ENCODE data around the gene UCP2.

Gene UCP2

DNA sequence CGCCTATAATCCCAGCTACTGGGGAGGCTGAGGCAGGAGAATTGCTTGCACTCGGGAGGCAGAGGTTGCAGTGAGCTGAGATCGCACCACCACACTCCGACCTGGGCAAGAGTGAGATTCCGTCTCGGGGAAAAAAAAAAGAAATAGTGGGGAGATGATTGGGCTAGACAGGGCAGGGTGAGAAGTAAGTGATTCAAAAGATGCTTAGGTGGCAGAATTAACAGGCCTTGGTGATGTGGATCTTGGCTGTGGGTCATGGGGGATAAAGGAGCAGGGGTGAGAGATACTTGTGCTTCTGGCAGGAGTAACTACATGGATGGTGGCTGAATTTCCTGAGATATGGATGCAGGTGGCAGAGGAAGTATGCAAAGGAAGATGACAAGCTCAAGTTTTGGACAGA, 39.4 kb upstream of the UCP2 start:
- Histone ChIP-seq H4K20me1 (ENCODE audit: insufficient read depth, low read length, poor library complexity, severe bottlenecking) (no peaks in the 10 kb centered on the region), H3F3A (ENCODE audit: low read depth) (no peaks in the 10 kb centered on the region), H3K4me3 (ENCODE audit: low read length, poor library complexity, severe bottlenecking) (no peak overlapping the region), H3K9me3 (ENCODE audit: insufficient read depth, low read depth, low read length) (no peaks in the 10 kb centered on the region), H3K4me2 (ENCODE audit: low read depth, low read length, poor library complexity, severe bottlenecking) (no peak overlapping the region), H3K9ac (ENCODE audit: low read depth, low read length, poor library complexity, severe bottlenecking) (no peak overlapping the region), H3K4me1 (ENCODE audit: insufficient read depth, low read length, poor library complexity, severe bottlenecking) (peaks cover 25% of the 10 kb centered on the region), H3K79me2 (ENCODE audit: insufficient read depth, low read length) (no peaks in the 10 kb centered on the region), H3K27me3 (ENCODE audit: insufficient read depth, low read length, poor library complexity, severe bottlenecking) (no peaks in the 10 kb centered on the region), H3K9me2 (replicated peaks; ENCODE audit: low read depth, low read length) (no peaks in the 10 kb centered on the region), H2AFZ (ENCODE audit: low read length) (no peak overlapping the region), H3K36me3 (ENCODE audit: insufficient read depth, low read length) (no peaks in the 10 kb centered on the region)
- TF ChIP-seq, protein P1, sequence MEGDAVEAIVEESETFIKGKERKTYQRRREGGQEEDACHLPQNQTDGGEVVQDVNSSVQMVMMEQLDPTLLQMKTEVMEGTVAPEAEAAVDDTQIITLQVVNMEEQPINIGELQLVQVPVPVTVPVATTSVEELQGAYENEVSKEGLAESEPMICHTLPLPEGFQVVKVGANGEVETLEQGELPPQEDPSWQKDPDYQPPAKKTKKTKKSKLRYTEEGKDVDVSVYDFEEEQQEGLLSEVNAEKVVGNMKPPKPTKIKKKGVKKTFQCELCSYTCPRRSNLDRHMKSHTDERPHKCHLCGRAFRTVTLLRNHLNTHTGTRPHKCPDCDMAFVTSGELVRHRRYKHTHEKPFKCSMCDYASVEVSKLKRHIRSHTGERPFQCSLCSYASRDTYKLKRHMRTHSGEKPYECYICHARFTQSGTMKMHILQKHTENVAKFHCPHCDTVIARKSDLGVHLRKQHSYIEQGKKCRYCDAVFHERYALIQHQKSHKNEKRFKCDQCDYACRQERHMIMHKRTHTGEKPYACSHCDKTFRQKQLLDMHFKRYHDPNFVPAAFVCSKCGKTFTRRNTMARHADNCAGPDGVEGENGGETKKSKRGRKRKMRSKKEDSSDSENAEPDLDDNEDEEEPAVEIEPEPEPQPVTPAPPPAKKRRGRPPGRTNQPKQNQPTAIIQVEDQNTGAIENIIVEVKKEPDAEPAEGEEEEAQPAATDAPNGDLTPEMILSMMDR (conservative IDR thresholded peaks at IDR 0.05; ENCODE audit: low read length) = no peak
- no peak for TF ChIP-seq EZH2phosphoT487 (IDR thresholded peaks at IDR 0.05; ENCODE audit: borderline replicate concordance)

GRCh38 chr11:74020539-74020938, 37.9 kb upstream of the UCP2 start:
- Histone ChIP-seq H3K4me3 (ENCODE audit: low read length, poor library complexity, severe bottlenecking) (no peak overlapping the region), H3K9me3 (ENCODE audit: insufficient read depth, low read depth, low read length) (no peaks in the 10 kb centered on the region), H3K27me3 (ENCODE audit: insufficient read depth, low read length, poor library complexity, severe bottlenecking) (no peaks in the 10 kb centered on the region), H3K36me3 (ENCODE audit: insufficient read depth, low read length) (0 out of 2 replicates have a peak, but pooled peaks cover 5% of the 10 kb centered on the region), H3K9ac (ENCODE audit: low read depth, low read length, poor library complexity, severe bottlenecking) (peak overlapping the region; percentile 31), H3K4me2 (ENCODE audit: low read depth, low read length, poor library complexity, severe bottlenecking) (peak overlapping the region; percentile 18), H3K9me2 (replicated peaks; ENCODE audit: low read depth, low read length) (no peaks in the 10 kb centered on the region), H3K79me2 (ENCODE audit: insufficient read depth, low read length) (no peaks in the 10 kb centered on the region), H4K20me1 (ENCODE audit: insufficient read depth, low read length, poor library complexity, severe bottlenecking) (no peaks in the 10 kb centered on the region), H3F3A (ENCODE audit: low read depth) (no peaks in the 10 kb centered on the region), H3K4me1 (ENCODE audit: insufficient read depth, low read length, poor library complexity, severe bottlenecking) (peaks cover 26% of the 10 kb centered on the region), H2AFZ (ENCODE audit: low read length) (no peak overlapping the region)
- no peak for TF ChIP-seq EZH2phosphoT487 (IDR thresholded peaks at IDR 0.05; ENCODE audit: borderline replicate concordance)
- TF ChIP-seq, protein P1 (conservative IDR thresholded peaks at IDR 0.05; ENCODE audit: low read length) = no peak

GRCh38 chr11:74019860-74020259, 37.2 kb upstream of the UCP2 start:
- no peak overlapping the region for H3K4me3 ChIP-seq (ENCODE audit: low read length, poor library complexity, severe bottlenecking)
- peak overlapping the region; percentile 18 for H3K4me2 ChIP-seq (ENCODE audit: low read depth, low read length, poor library complexity, severe bottlenecking)
- no peak overlapping the region for H2AFZ ChIP-seq (ENCODE audit: low read length)
- TF ChIP-seq, protein P1 (conservative IDR thresholded peaks at IDR 0.05; ENCODE audit: low read length) = no peak
- no peak for TF ChIP-seq EZH2phosphoT487 (IDR thresholded peaks at IDR 0.05; ENCODE audit: borderline replicate concordance)
- no peaks in the 10 kb centered on the region for H3K9me3 ChIP-seq (ENCODE audit: insufficient read depth, low read depth, low read length)
- H3F3A ChIP-seq (ENCODE audit: low read depth) = no peaks in the 10 kb centered on the region
- 0 out of 2 replicates have a peak, but pooled peaks cover 5% of the 10 kb centered on the region for H3K36me3 ChIP-seq (ENCODE audit: insufficient read depth, low read length)
- no peaks in the 10 kb centered on the region for H4K20me1 ChIP-seq (ENCODE audit: insufficient read depth, low read length, poor library complexity, severe bottlenecking)
- peaks cover 33% of the 10 kb centered on the region for H3K4me1 ChIP-seq (ENCODE audit: insufficient read depth, low read length, poor library complexity, severe bottlenecking)
- no peaks in the 10 kb centered on the region for H3K27me3 ChIP-seq (ENCODE audit: insufficient read depth, low read length, poor library complexity, severe bottlenecking)
- H3K79me2 ChIP-seq (ENCODE audit: insufficient read depth, low read length) = no peaks in the 10 kb centered on the region
- peak overlapping the region; percentile 31 for H3K9ac ChIP-seq (ENCODE audit: low read depth, low read length, poor library complexity, severe bottlenecking)
- no peaks in the 10 kb centered on the region for H3K9me2 ChIP-seq (replicated peaks; ENCODE audit: low read depth, low read length)

Data from Loucy (cell line).